Measurements from ENCODE around the gene AGAP1. TPM values are rescaled to one million over a fixed set of nuclear protein-coding genes. Genes with fewer than 3 reads are reported as not detected.

The AGAP1 gene
- total RNA-seq, 1 donor from 2014 or later, result 6.5 TPM

GRCh38 chr2:235659767-235660322 is 166.0 kb downstream of the AGAP1 start:
- DNase-seq (ENCODE audit: low read depth, low spot score), result no peak

- no peak for DNase-seq (ENCODE audit: low read depth, low spot score)
These were observed 166.7 kb downstream of the AGAP1 start for GRCh38 chr2:235660484-235661082.

- DNase-seq (ENCODE audit: low read depth, low spot score), result no peak
These were observed 167.5 kb downstream of the AGAP1 start for GRCh38 chr2:235661167-235661937.

- DNase-seq (ENCODE audit: low read depth, low spot score), result no peak
These were observed 168.1 kb downstream of the AGAP1 start for GRCh38 chr2:235661952-235662351.

- no peak for DNase-seq (ENCODE audit: low read depth, low spot score)
These were observed 170.0 kb downstream of the AGAP1 start for GRCh38 chr2:235663875-235664274.

GRCh38 chr2:235665661-235666212 is 171.9 kb downstream of the AGAP1 start:
- no peak for DNase-seq (ENCODE audit: low read depth, low spot score)

- DNase-seq (ENCODE audit: low read depth, low spot score), result peak; percentile 51
These were observed 172.5 kb downstream of the AGAP1 start for GRCh38 chr2:235666213-235666781.

- DNase-seq (ENCODE audit: low read depth, low spot score), result no peak
These were observed 174.9 kb downstream of the AGAP1 start for GRCh38 chr2:235668782-235669181.

- DNase-seq (ENCODE audit: low read depth, low spot score), result no peak
These were observed 175.5 kb downstream of the AGAP1 start for GRCh38 chr2:235669269-235669831.

- no peak for DNase-seq (ENCODE audit: low read depth, low spot score)
These were observed 176.4 kb downstream of the AGAP1 start for GRCh38 chr2:235669983-235670962.

- no peak for DNase-seq (ENCODE audit: low read depth, low spot score)
These were observed 177.3 kb downstream of the AGAP1 start for GRCh38 chr2:235670974-235671787.

- no peak for DNase-seq (ENCODE audit: low read depth, low spot score)
These were observed 178.9 kb downstream of the AGAP1 start for GRCh38 chr2:235672720-235673119.

- DNase-seq (ENCODE audit: low read depth, low spot score), result no peak
These were observed 180.3 kb downstream of the AGAP1 start for GRCh38 chr2:235674146-235674545.

- DNase-seq (ENCODE audit: low read depth, low spot score), result no peak
These were observed 181.0 kb downstream of the AGAP1 start for GRCh38 chr2:235674812-235675211.

GRCh38 chr2:235675678-235676535 is 182.1 kb downstream of the AGAP1 start:
- no peak for DNase-seq (ENCODE audit: low read depth, low spot score)

- no peak for DNase-seq (ENCODE audit: low read depth, low spot score)
These were observed 182.6 kb downstream of the AGAP1 start for GRCh38 chr2:235676536-235676799.

GRCh38 chr2:235677276-235677788 is 183.5 kb downstream of the AGAP1 start:
- DNase-seq (ENCODE audit: low read depth, low spot score), result no peak

- DNase-seq (ENCODE audit: low read depth, low spot score), result no peak
These were observed 184.1 kb downstream of the AGAP1 start for GRCh38 chr2:235677937-235678336.

- no peak for DNase-seq (ENCODE audit: low read depth, low spot score)
These were observed 184.9 kb downstream of the AGAP1 start for GRCh38 chr2:235678712-235679111.
